GM12892 (cell line): ENCODE results near the gene TCTN2.

Experiments
- POLR2A ChIP-seq: IDR thresholded peaks from 2 replicates; pipeline ENCODE4 v1.6.1; 2011; ENCODE audit warnings: low read depth, low read length, control low read depth
- POLR2AphosphoS5 ChIP-seq: IDR thresholded peaks from 2 replicates; pipeline ENCODE4 v1.6.1; 2011; ENCODE audit warnings: low read depth, low read length, control low read depth
- TAF1 ChIP-seq: IDR thresholded peaks from 2 replicates; pipeline ENCODE4 v1.6.1; 2011; ENCODE audit warnings: low read depth, mild to moderate bottlenecking, control low read depth, low read length, borderline replicate concordance

GRCh38 chr12:123656392-123656791, 14.5 kb upstream of the TCTN2 start:
- TF ChIP-seq POLR2AphosphoS5 (no peak), POLR2A (no peak), TAF1 (no peak)
